ENCODE data around the gene SRGAP3.

Gene SRGAP3

GRCh38 chr3:9233814-9234600 is 15.4 kb downstream of the SRGAP3 start:
- H3K36me3 ChIP-seq (ENCODE audit: control insufficient read depth, low read depth, low read length) = no peaks in the 10 kb centered on the region
- no peaks in the 10 kb centered on the region for H3K9me3 ChIP-seq (ENCODE audit: control insufficient read depth, low read depth, low read length)
- no peak overlapping the region for H3K4me3 ChIP-seq (ENCODE audit: low read length)
- no peak overlapping the region for H3K27ac ChIP-seq (ENCODE audit: low read length)
- H3K9ac ChIP-seq (ENCODE audit: low read length) = no peak overlapping the region
- H3K4me1 ChIP-seq (ENCODE audit: control insufficient read depth, low read depth, low read length) = peaks cover 11% of the 10 kb centered on the region
- no peaks in the 10 kb centered on the region for H3K27me3 ChIP-seq (ENCODE audit: control insufficient read depth, insufficient read depth, low read length)

DNA sequence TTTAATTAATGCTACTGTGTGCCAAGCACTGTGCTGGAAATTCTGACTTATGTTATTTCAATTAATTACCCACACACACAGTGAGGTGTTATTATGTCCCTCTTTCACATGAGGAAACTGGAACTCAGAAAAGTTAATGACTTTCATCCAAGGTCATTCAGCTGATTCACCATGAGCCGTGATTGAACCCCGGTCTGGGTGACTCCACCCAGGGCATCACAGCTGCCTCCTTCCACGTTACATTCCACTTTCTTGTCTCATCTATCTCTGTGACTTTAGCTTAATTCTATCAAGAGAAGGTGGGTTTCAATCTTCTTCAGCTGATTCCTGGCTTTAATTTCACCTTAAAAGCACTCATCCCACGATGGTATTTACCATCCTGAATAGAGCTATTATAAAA is 16.3 kb downstream of the SRGAP3 start:
- H3K4me3 ChIP-seq (ENCODE audit: low read length) = no peak overlapping the region
- H3K9me3 ChIP-seq (ENCODE audit: control insufficient read depth, low read depth, low read length) = no peaks in the 10 kb centered on the region
- no peak overlapping the region for H3K27ac ChIP-seq (ENCODE audit: low read length)

GRCh38 chr3:9231937-9232336 is 17.5 kb downstream of the SRGAP3 start:
- H3K36me3 ChIP-seq (ENCODE audit: control insufficient read depth, low read depth, low read length) = no peaks in the 10 kb centered on the region
- H3K27me3 ChIP-seq (ENCODE audit: control insufficient read depth, insufficient read depth, low read length) = no peaks in the 10 kb centered on the region
- H3K9me3 ChIP-seq (ENCODE audit: control insufficient read depth, low read depth, low read length) = no peaks in the 10 kb centered on the region
- no peak overlapping the region for H3K4me3 ChIP-seq (ENCODE audit: low read length)
- no peak overlapping the region for H3K9ac ChIP-seq (ENCODE audit: low read length)
- no peak overlapping the region for H3K27ac ChIP-seq (ENCODE audit: low read length)
- H3K4me1 ChIP-seq (ENCODE audit: control insufficient read depth, low read depth, low read length) = peaks cover 11% of the 10 kb centered on the region

More for the DNA sequence above, 16.3 kb downstream of the SRGAP3 start:
- no peaks in the 10 kb centered on the region for H3K27me3 ChIP-seq (ENCODE audit: control insufficient read depth, insufficient read depth, low read length)
- H3K4me1 ChIP-seq (ENCODE audit: control insufficient read depth, low read depth, low read length) = peaks cover 11% of the 10 kb centered on the region
- no peak overlapping the region for H3K9ac ChIP-seq (ENCODE audit: low read length)
- H3K36me3 ChIP-seq (ENCODE audit: control insufficient read depth, low read depth, low read length) = no peaks in the 10 kb centered on the region

GRCh38 chr3:9231471-9231870 is 18.0 kb downstream of the SRGAP3 start:
- Histone ChIP-seq H3K9ac (ENCODE audit: low read length) (no peak overlapping the region), H3K9me3 (ENCODE audit: control insufficient read depth, low read depth, low read length) (no peaks in the 10 kb centered on the region), H3K4me3 (ENCODE audit: low read length) (no peak overlapping the region), H3K27ac (ENCODE audit: low read length) (no peak overlapping the region), H3K27me3 (ENCODE audit: control insufficient read depth, insufficient read depth, low read length) (no peaks in the 10 kb centered on the region), H3K36me3 (ENCODE audit: control insufficient read depth, low read depth, low read length) (no peaks in the 10 kb centered on the region), H3K4me1 (ENCODE audit: control insufficient read depth, low read depth, low read length) (peaks cover 13% of the 10 kb centered on the region)

GRCh38 chr3:9231006-9231405 is 18.4 kb downstream of the SRGAP3 start:
- Histone ChIP-seq H3K27ac (ENCODE audit: low read length) (no peak overlapping the region), H3K9me3 (ENCODE audit: control insufficient read depth, low read depth, low read length) (no peaks in the 10 kb centered on the region), H3K27me3 (ENCODE audit: control insufficient read depth, insufficient read depth, low read length) (no peaks in the 10 kb centered on the region), H3K4me3 (ENCODE audit: low read length) (no peak overlapping the region), H3K9ac (ENCODE audit: low read length) (no peak overlapping the region), H3K4me1 (ENCODE audit: control insufficient read depth, low read depth, low read length) (peaks cover 18% of the 10 kb centered on the region), H3K36me3 (ENCODE audit: control insufficient read depth, low read depth, low read length) (no peaks in the 10 kb centered on the region)

DNA sequence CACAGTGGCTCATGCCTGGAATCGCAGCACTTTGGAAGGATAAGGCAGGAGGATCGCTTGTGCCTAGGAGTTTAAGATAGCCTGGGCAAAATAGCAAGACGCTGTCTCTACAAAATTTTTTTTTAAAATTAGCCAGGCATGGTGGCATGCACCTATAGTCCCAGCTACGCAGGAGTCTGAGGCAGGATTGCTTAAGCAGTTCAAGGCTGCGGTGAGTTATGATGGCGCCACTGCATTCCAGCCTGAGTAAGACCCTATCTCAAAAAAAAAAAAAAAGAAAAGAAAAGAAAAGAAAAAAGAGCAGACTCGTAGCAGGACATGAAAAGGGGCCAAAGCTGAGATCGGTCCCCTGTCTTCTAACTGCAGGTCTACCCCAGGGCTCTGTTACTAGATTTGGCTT is 18.9 kb downstream of the SRGAP3 start:
- Histone ChIP-seq H3K4me1 (ENCODE audit: control insufficient read depth, low read depth, low read length) (peaks cover 22% of the 10 kb centered on the region), H3K4me3 (ENCODE audit: low read length) (no peak overlapping the region), H3K27me3 (ENCODE audit: control insufficient read depth, insufficient read depth, low read length) (no peaks in the 10 kb centered on the region), H3K9ac (ENCODE audit: low read length) (no peak overlapping the region), H3K9me3 (ENCODE audit: control insufficient read depth, low read depth, low read length) (no peaks in the 10 kb centered on the region), H3K36me3 (ENCODE audit: control insufficient read depth, low read depth, low read length) (no peaks in the 10 kb centered on the region), H3K27ac (ENCODE audit: low read length) (no peak overlapping the region)

- Histone ChIP-seq H3K4me3 (ENCODE audit: low read length) (no peak overlapping the region), H3K36me3 (ENCODE audit: control insufficient read depth, low read depth, low read length) (no peaks in the 10 kb centered on the region), H3K27ac (ENCODE audit: low read length) (no peak overlapping the region), H3K9ac (ENCODE audit: low read length) (no peak overlapping the region), H3K4me1 (ENCODE audit: control insufficient read depth, low read depth, low read length) (peaks cover 29% of the 10 kb centered on the region), H3K27me3 (ENCODE audit: control insufficient read depth, insufficient read depth, low read length) (no peaks in the 10 kb centered on the region), H3K9me3 (ENCODE audit: control insufficient read depth, low read depth, low read length) (no peaks in the 10 kb centered on the region)
Observed at GRCh38 chr3:9229879-9230278, 19.6 kb downstream of the SRGAP3 start.

- H3K27ac ChIP-seq (ENCODE audit: low read length) = no peak overlapping the region
- H3K9ac ChIP-seq (ENCODE audit: low read length) = no peak overlapping the region
- no peak overlapping the region for H3K4me3 ChIP-seq (ENCODE audit: low read length)
- H3K9me3 ChIP-seq (ENCODE audit: control insufficient read depth, low read depth, low read length) = no peaks in the 10 kb centered on the region
- H3K4me1 ChIP-seq (ENCODE audit: control insufficient read depth, low read depth, low read length) = peaks cover 30% of the 10 kb centered on the region
- no peaks in the 10 kb centered on the region for H3K36me3 ChIP-seq (ENCODE audit: control insufficient read depth, low read depth, low read length)
- no peaks in the 10 kb centered on the region for H3K27me3 ChIP-seq (ENCODE audit: control insufficient read depth, insufficient read depth, low read length)
Observed at GRCh38 chr3:9229325-9229724, 20.1 kb downstream of the SRGAP3 start.

GRCh38 chr3:9226326-9226725 is 23.1 kb downstream of the SRGAP3 start:
- H3K27ac ChIP-seq (ENCODE audit: low read length) = no peak overlapping the region
- H3K36me3 ChIP-seq (ENCODE audit: control insufficient read depth, low read depth, low read length) = no peaks in the 10 kb centered on the region
- no peak overlapping the region for H3K4me3 ChIP-seq (ENCODE audit: low read length)
- H3K4me1 ChIP-seq (ENCODE audit: control insufficient read depth, low read depth, low read length) = peaks cover 32% of the 10 kb centered on the region
- no peaks in the 10 kb centered on the region for H3K27me3 ChIP-seq (ENCODE audit: control insufficient read depth, insufficient read depth, low read length)
- H3K9ac ChIP-seq (ENCODE audit: low read length) = no peak overlapping the region
- no peaks in the 10 kb centered on the region for H3K9me3 ChIP-seq (ENCODE audit: control insufficient read depth, low read depth, low read length)

- H3K36me3 ChIP-seq (ENCODE audit: control insufficient read depth, low read depth, low read length) = no peaks in the 10 kb centered on the region
- peaks cover 25% of the 10 kb centered on the region for H3K4me1 ChIP-seq (ENCODE audit: control insufficient read depth, low read depth, low read length)
- no peaks in the 10 kb centered on the region for H3K9me3 ChIP-seq (ENCODE audit: control insufficient read depth, low read depth, low read length)
- no peak overlapping the region for H3K4me3 ChIP-seq (ENCODE audit: low read length)
- H3K27ac ChIP-seq (ENCODE audit: low read length) = no peak overlapping the region
- H3K9ac ChIP-seq (ENCODE audit: low read length) = no peak overlapping the region
- no peaks in the 10 kb centered on the region for H3K27me3 ChIP-seq (ENCODE audit: control insufficient read depth, insufficient read depth, low read length)
Observed at GRCh38 chr3:9225268-9225667, 24.2 kb downstream of the SRGAP3 start.

DNA sequence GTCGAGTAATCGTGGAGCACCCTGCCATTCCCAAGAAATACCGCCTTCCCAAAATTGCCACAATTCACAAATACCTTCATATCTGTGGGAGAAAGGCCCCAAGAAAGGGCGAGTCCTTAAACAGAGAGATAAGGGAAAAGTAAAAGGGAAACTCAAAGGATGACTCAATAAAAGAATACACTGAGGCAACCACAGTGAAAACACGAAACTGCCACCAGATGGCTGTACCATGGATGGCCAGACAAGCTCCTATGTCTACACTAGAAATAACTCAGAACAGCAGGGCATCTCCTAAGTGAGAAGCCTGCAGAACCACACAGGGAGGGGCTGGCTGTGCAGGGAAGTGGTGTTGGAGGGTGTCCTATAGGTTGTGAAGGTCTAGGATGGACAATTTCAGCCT is 25.0 kb downstream of the SRGAP3 start:
- H3K27me3 ChIP-seq (ENCODE audit: control insufficient read depth, insufficient read depth, low read length) = no peaks in the 10 kb centered on the region
- no peak overlapping the region for H3K9ac ChIP-seq (ENCODE audit: low read length)
- H3K4me1 ChIP-seq (ENCODE audit: control insufficient read depth, low read depth, low read length) = peaks cover 25% of the 10 kb centered on the region
- H3K9me3 ChIP-seq (ENCODE audit: control insufficient read depth, low read depth, low read length) = no peaks in the 10 kb centered on the region
- H3K27ac ChIP-seq (ENCODE audit: low read length) = no peak overlapping the region
- H3K4me3 ChIP-seq (ENCODE audit: low read length) = no peak overlapping the region
- H3K36me3 ChIP-seq (ENCODE audit: control insufficient read depth, low read depth, low read length) = no peaks in the 10 kb centered on the region

DNA sequence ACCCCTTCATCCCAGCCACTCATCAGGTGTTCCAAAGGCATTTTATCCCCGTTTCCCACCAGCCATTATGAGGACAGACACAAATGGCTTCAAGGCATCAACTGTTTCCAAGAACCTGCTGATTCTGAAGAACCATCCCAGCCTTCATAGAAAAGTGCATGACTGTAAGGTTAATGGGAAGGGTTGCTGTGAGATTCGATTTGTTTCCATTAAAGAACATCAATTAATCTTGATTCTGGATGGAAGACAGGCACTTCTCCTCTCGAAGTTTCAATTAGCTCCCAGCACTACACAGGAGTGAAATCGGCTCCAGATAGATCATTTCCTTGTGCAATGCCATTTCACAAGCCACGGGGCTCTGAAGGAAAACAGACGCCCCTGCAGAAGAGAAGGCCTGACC is 25.8 kb downstream of the SRGAP3 start:
- Histone ChIP-seq H3K36me3 (ENCODE audit: control insufficient read depth, low read depth, low read length) (no peaks in the 10 kb centered on the region), H3K4me1 (ENCODE audit: control insufficient read depth, low read depth, low read length) (peaks cover 25% of the 10 kb centered on the region), H3K27me3 (ENCODE audit: control insufficient read depth, insufficient read depth, low read length) (no peaks in the 10 kb centered on the region), H3K4me3 (ENCODE audit: low read length) (no peak overlapping the region), H3K9ac (ENCODE audit: low read length) (no peak overlapping the region), H3K27ac (ENCODE audit: low read length) (no peak overlapping the region), H3K9me3 (ENCODE audit: control insufficient read depth, low read depth, low read length) (no peaks in the 10 kb centered on the region)
